H9 (cell line): ENCODE measurements around the gene FMO2. TPM values are rescaled to one million over a fixed set of nuclear protein-coding genes. Genes with fewer than 3 reads are reported as not detected.

Source experiments
- DNase-seq: peaks from one replicate; pipeline ENCODE4 v3.0.0-alpha.2; 2017
- H2AFZ ChIP-seq: one replicate; pipeline ENCODE4 v1.6.1; 2013; ENCODE audit warnings: mild to moderate bottlenecking, low read length, control low read depth, moderate library complexity
- H2AK5ac ChIP-seq: 2 replicates; pipeline ENCODE4 v1.6.1; 2013; ENCODE audit warnings: low read length, control low read depth, mixed read lengths; ENCODE audit not compliant: insufficient read length
- H2BK120ac ChIP-seq: one replicate; pipeline ENCODE4 v1.6.1; 2013; ENCODE audit warnings: low read depth, mild to moderate bottlenecking, low read length, control low read depth, inconsistent platforms; ENCODE audit not compliant: poor library complexity, severe bottlenecking
- H2BK12ac ChIP-seq: 2 replicates; pipeline ENCODE4 v1.6.1; 2013; ENCODE audit warnings: low read length, control low read depth, mixed read lengths, low read depth; ENCODE audit not compliant: insufficient read length
- H2BK15ac ChIP-seq: 2 replicates; pipeline ENCODE4 v1.6.1; 2013; ENCODE audit warnings: low read depth, low read length, control low read depth
- H2BK20ac ChIP-seq: one replicate; pipeline ENCODE4 v1.6.1; 2013; ENCODE audit warnings: low read depth, mild to moderate bottlenecking, low read length, control low read depth, inconsistent platforms; ENCODE audit not compliant: poor library complexity, severe bottlenecking
- H2BK5ac ChIP-seq: 2 replicates; pipeline ENCODE4 v1.6.1; 2013; ENCODE audit warnings: low read length, control low read depth, mixed read lengths; ENCODE audit not compliant: insufficient read length
- H3K14ac ChIP-seq: 2 replicates; pipeline ENCODE4 v1.6.1; 2013; ENCODE audit warnings: low read length, control low read depth; ENCODE audit not compliant: insufficient read depth
- H3K18ac ChIP-seq: 2 replicates; pipeline ENCODE4 v1.6.1; 2013; ENCODE audit warnings: low read depth, mild to moderate bottlenecking, mixed read lengths, low read length, control low read depth; ENCODE audit not compliant: insufficient read length
- H3K23ac ChIP-seq: 2 replicates; pipeline ENCODE4 v1.6.1; 2013; ENCODE audit warnings: low read length, control low read depth, mixed read lengths, low read depth; ENCODE audit not compliant: insufficient read length
- H3K23me2 ChIP-seq: 2 replicates; pipeline ENCODE4 v1.6.1; 2013; ENCODE audit warnings: low read depth, mild to moderate bottlenecking, mixed read lengths, low read length, control low read depth; ENCODE audit not compliant: insufficient read length, poor library complexity, severe bottlenecking
- H3K27ac ChIP-seq: 2 replicates; pipeline ENCODE4 v1.5.1; 2013; ENCODE audit warnings: low read length, control low read depth, mixed read lengths, low read depth; ENCODE audit not compliant: insufficient read length
- H3K27me3 ChIP-seq: 2 replicates; pipeline ENCODE4 v1.6.1; 2013; ENCODE audit warnings: low read length, control low read depth, inconsistent platforms; ENCODE audit not compliant: insufficient read depth
- H3K4ac ChIP-seq: 2 replicates; pipeline ENCODE4 v1.6.1; 2013; ENCODE audit warnings: low read depth, mild to moderate bottlenecking, control low read depth, inconsistent platforms, low read length, moderate library complexity
- H3K4me1 ChIP-seq: 2 replicates; pipeline ENCODE4 v1.6.1; 2013; ENCODE audit warnings: low read length, control low read depth, inconsistent platforms; ENCODE audit not compliant: insufficient read depth
- H3K4me2 ChIP-seq: 2 replicates; pipeline ENCODE4 v1.6.1; 2013; ENCODE audit warnings: low read length, control low read depth, mixed read lengths; ENCODE audit not compliant: insufficient read length, insufficient read depth
- H3K56ac ChIP-seq: 2 replicates; pipeline ENCODE4 v1.6.1; 2013; ENCODE audit warnings: low read depth, mild to moderate bottlenecking, mixed read lengths, low read length, control low read depth; ENCODE audit not compliant: insufficient read length
- H3K79me1 ChIP-seq: 2 replicates; pipeline ENCODE4 v1.6.1; 2013; ENCODE audit warnings: low read depth, mild to moderate bottlenecking, moderate library complexity, low read length, control low read depth, inconsistent platforms; ENCODE audit not compliant: insufficient read depth, poor library complexity, severe bottlenecking
- H3K79me2 ChIP-seq: 2 replicates; pipeline ENCODE4 v1.6.1; 2013; ENCODE audit warnings: low read length, control low read depth, inconsistent platforms; ENCODE audit not compliant: insufficient read depth
- H3K9ac ChIP-seq: 2 replicates; pipeline ENCODE4 v1.6.1; 2013; ENCODE audit warnings: low read length, control low read depth, mixed read lengths; ENCODE audit not compliant: insufficient read length; ENCODE audit errors: extremely low read depth
- H3K9me3 ChIP-seq: one replicate; pipeline ENCODE4 v1.6.1; 2013; ENCODE audit warnings: low read depth, low read length, inconsistent platforms; ENCODE audit not compliant: control insufficient read depth
- H3T11ph ChIP-seq: one replicate; pipeline ENCODE4 v1.6.1; 2013; ENCODE audit warnings: mild to moderate bottlenecking, low read length, control low read depth, inconsistent platforms
- H4K20me1 ChIP-seq: one replicate; pipeline ENCODE4 v1.6.1; 2013; ENCODE audit not compliant: control insufficient read depth, insufficient read length, insufficient read depth
- H4K5ac ChIP-seq: 2 replicates; pipeline ENCODE4 v1.6.1; 2013; ENCODE audit warnings: low read depth, mild to moderate bottlenecking, mixed read lengths, low read length, control low read depth; ENCODE audit not compliant: insufficient read length
- H4K8ac ChIP-seq: replicated peaks from 2 replicates; pipeline ENCODE4 v1.6.1; 2013; ENCODE audit warnings: low read length, control low read depth, mixed read lengths, low read depth; ENCODE audit not compliant: insufficient read length
- H4K91ac ChIP-seq: 2 replicates; pipeline ENCODE4 v1.6.1; 2013; ENCODE audit warnings: low read depth, mild to moderate bottlenecking, moderate library complexity, mixed read lengths, low read length, control low read depth; ENCODE audit not compliant: insufficient read length
- H3K27ac Mint-ChIP-seq, 3 experiments: 2 replicates in 2 of 3; 3 replicates in 1 of 3; pipeline ENCODE4 v1.8.0; 2020 to 2021; ENCODE audit warnings: mixed read lengths in 3 of 3, mild to moderate bottlenecking in 1 of 3, moderate library complexity in 1 of 3
- H3K27me3 Mint-ChIP-seq: 2 replicates; pipeline ENCODE4 v1.8.0; 2021; ENCODE audit warnings: low read depth, mild to moderate bottlenecking, moderate library complexity, mixed read lengths
- H3K36me3 Mint-ChIP-seq, 3 experiments: 2 replicates in 2 of 3; 3 replicates in 1 of 3; pipeline ENCODE4 v1.8.0; 2020 to 2021; ENCODE audit warnings: low read depth in 3 of 3, mixed read lengths in 3 of 3; ENCODE audit not compliant: insufficient read depth in 1 of 3
- H3K4me1 Mint-ChIP-seq, 2 experiments: 2 replicates each; pipeline ENCODE4 v1.8.0; 2020; ENCODE audit warnings: mixed read lengths in 2 of 2
- H3K4me3 Mint-ChIP-seq, 2 experiments: 2 replicates in 1 of 2; 3 replicates in 1 of 2; pipeline ENCODE4 v1.8.0; 2020 to 2021; ENCODE audit warnings: mild to moderate bottlenecking in 2 of 2, mixed read lengths in 2 of 2, moderate library complexity in 1 of 2
- H3K9me3 Mint-ChIP-seq, 2 experiments: 2 replicates in 1 of 2; 3 replicates in 1 of 2; pipeline ENCODE4 v1.8.0; 2020; ENCODE audit warnings: mild to moderate bottlenecking in 2 of 2, mixed read lengths in 2 of 2, moderate library complexity in 1 of 2
- CTCF ChIP-seq: fragments of 200-600 bp; sonication (generic); conservative IDR thresholded peaks from 3 replicates; pipeline ENCODE4 v1.8.0; 2021; ENCODE audit warnings: antibody characterized with exemption, mild to moderate bottlenecking
- WGBS: extraction: QIAGEN DNeasy Blood & Tissue Kit; methylation state at CpG from one replicate; pipeline ENCODE4 v1.1.7; 2013; ENCODE audit warnings: missing lambda C conversion rate, low lambda C conversion rate, mixed read lengths; ENCODE audit not compliant: insufficient read length; ENCODE audit errors: extremely low coverage; 5-methylcytosine and 5-hydroxymethylcytosine counted together
- total RNA-seq: library from RNA; stranded (reverse); gene quantifications from 2 replicates; pipeline ENCODE4 v1.2.1, GENCODE V29; 2021

FMO2 gene
- total RNA-seq, 1 experiment from 2014 or later, result not detected

GRCh38 chr1:171252482-171252881, 67.4 kb downstream of the FMO2 start:
- Mint-ChIP-seq H3K9me3 (no peaks in the 10 kb centered on the region), H3K4me1 (peaks cover 42 to 43% of the 10 kb centered on the region in 2 experiments), H3K4me3 (peak overlapping the region in 1 of 2 experiments; percentile 45; a peak in 2 of 5 replicates), H3K36me3 (0 out of 7 replicates have a peak, but pooled peaks cover 0 to under 1% (median 0%) of the 10 kb centered on the region in 3 experiments), H3K27me3 (no peaks in the 10 kb centered on the region; the same call in none of the 2 replicates), H3K27ac (peak overlapping the region in 2 of 3 experiments; percentile 81 to 84; a peak in 3 of 7 replicates)
- Histone ChIP-seq H3K79me2 (no peaks in the 10 kb centered on the region), H2AK5ac (no peak overlapping the region), H2AFZ (no peak overlapping the region), H2BK20ac (no peak overlapping the region), H3K9ac (no peak overlapping the region), H2BK12ac (no peak overlapping the region), H3K4ac (no peak overlapping the region), H3K79me1 (no peaks in the 10 kb centered on the region), H3K27ac (no peak overlapping the region), H4K8ac (no peak overlapping the region), H3K9me3 (no peaks in the 10 kb centered on the region), H3K14ac (no peak overlapping the region; the same call in 1 of the 2 replicates), H3K23ac (no peak overlapping the region), H3K4me1 (peaks cover 8% of the 10 kb centered on the region; the same call in 1 of the 2 replicates), H4K20me1 (no peaks in the 10 kb centered on the region), H4K91ac (no peak overlapping the region), H3K56ac (no peak overlapping the region), H3K23me2 (peaks cover 2% of the 10 kb centered on the region), H2BK15ac (no peak overlapping the region), H3K27me3 (no peaks in the 10 kb centered on the region), H3K4me2 (no peak overlapping the region), H4K5ac (no peak overlapping the region), H3K18ac (no peak overlapping the region), H3T11ph (no peak overlapping the region), H2BK120ac (no peak overlapping the region), H2BK5ac (no peak overlapping the region)
- WGBS, result no CpG with 5 or more reads among the region's 5 CpGs
- no peak for TF ChIP-seq CTCF
- DNase-seq, result no peak
